ENCODE measurements around the gene KRTAP5-3. TPM values are rescaled to one million over a fixed set of nuclear protein-coding genes. Genes with fewer than 3 reads are reported as not detected.

KRTAP5-3 gene
- total and polyA plus RNA-seq, 2 of the 13 experiments (the other 11 are each of a cell fraction or from before 2014, with no cell fraction given) = not detected

DNA sequence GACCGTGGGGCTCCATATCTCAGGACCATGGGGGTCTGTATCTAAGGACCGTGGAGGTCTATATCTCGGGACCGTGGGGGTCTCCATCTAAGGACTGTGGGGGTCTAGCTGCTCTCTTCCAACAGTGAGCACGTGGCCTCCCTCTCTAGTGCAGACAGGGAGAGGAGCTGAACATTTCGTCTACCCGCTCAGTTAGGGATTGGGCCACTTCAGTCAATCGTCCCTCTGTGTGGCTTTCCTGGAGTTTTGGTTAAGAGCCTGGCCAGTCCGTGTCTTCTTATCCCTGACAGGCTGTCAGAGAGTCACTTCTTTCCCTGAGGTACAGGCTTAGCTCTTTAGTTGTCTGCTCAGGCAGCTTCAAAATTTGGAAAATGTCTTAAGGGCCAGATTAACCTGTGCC, 26.3 kb downstream of the KRTAP5-3 start (continued):
- TF ChIP-seq ZNF318 (CRISPR knock-in tag; IDR thresholded peaks at IDR 0.05) (no peak), GFI1 (CRISPR knock-in tag; IDR thresholded peaks at IDR 0.05; ENCODE audit: borderline replicate concordance) (no peak), PPARG (CRISPR knock-in tag; conservative IDR thresholded peaks at IDR 0.05) (no peak), GTF2F1 (IDR thresholded peaks at IDR 0.05; ENCODE audit: low read length) (no peak), PAF1 (CRISPR knock-in tag; IDR thresholded peaks at IDR 0.05) (no peak), THAP11 (CRISPR knock-in tag; IDR thresholded peaks at IDR 0.05) (no peak)
